Body of pancreas (tissue), 4 donors: ENCODE measurements around the gene TMCO6.

ENCODE experiments used
- POLR2A ChIP-seq, 3 donors: fragments of 450-650 bp; IDR thresholded peaks; one replicate each; pipeline ENCODE4 v1.6.1; 2016; ENCODE audit warnings: antibody characterized with exemption in 3 of 3, mild to moderate bottlenecking in 2 of 3
- TF ChIP-seq, protein P1 (sequence below), 7 experiments: fragments of 450-650 bp in 4 of 7; fragments of 200-600 bp in 3 of 7; sonication (generic) in 3 of 7; IDR thresholded peaks; one replicate each; pipeline ENCODE4 v1.5.1; 2016 to 2019; ENCODE audit warnings: antibody characterized with exemption in 7 of 7

DNA sequence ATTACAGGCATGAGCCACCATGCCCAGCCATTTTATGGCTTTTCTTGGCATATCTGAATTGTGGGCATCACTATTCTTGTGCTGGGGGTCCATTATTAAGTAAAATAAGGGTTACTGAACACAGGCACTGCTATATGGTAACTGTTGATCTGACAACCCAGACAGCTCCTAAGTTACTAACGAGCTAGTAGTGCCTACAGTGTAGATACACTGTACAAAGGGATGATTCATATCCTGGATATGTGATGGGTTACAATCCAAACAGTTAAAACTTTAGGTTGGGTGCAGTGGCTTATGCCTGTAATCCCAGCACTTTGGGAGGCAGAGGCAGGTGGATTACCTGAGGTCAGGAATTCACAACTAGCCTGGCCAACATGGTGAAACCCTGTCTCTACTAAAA lies 10.5 kb upstream of the TMCO6 start:
- TF ChIP-seq, protein P1, sequence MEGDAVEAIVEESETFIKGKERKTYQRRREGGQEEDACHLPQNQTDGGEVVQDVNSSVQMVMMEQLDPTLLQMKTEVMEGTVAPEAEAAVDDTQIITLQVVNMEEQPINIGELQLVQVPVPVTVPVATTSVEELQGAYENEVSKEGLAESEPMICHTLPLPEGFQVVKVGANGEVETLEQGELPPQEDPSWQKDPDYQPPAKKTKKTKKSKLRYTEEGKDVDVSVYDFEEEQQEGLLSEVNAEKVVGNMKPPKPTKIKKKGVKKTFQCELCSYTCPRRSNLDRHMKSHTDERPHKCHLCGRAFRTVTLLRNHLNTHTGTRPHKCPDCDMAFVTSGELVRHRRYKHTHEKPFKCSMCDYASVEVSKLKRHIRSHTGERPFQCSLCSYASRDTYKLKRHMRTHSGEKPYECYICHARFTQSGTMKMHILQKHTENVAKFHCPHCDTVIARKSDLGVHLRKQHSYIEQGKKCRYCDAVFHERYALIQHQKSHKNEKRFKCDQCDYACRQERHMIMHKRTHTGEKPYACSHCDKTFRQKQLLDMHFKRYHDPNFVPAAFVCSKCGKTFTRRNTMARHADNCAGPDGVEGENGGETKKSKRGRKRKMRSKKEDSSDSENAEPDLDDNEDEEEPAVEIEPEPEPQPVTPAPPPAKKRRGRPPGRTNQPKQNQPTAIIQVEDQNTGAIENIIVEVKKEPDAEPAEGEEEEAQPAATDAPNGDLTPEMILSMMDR (IDR thresholded peaks at IDR 0.05), result no peak
- no peak for TF ChIP-seq POLR2A (IDR thresholded peaks at IDR 0.05)
